Liver (tissue), 9 donors: ENCODE measurements around the gene GALNT1. TPM values are rescaled to one million over a fixed set of nuclear protein-coding genes. Genes with fewer than 3 reads are reported as not detected.
A peak's percentile ranks its signal among the peaks of the same experiment; 100 is the strongest.

Source experiments
- DNase-seq: peaks from one replicate; pipeline ENCODE4 v3.0.0-alpha.2; 2017; ENCODE audit warnings: low spot score
- H3K27ac ChIP-seq, 2 donors: one replicate each; pipeline ENCODE4 v1.7.0; 2013; ENCODE audit warnings: inconsistent platforms in 2 of 2, low read length in 2 of 2, control low read depth in 1 of 2, low read depth in 1 of 2, mild to moderate bottlenecking in 1 of 2
- H3K27me3 ChIP-seq, 4 donors: one replicate each; pipeline versions ENCODE4 v1.6.1 to v1.7.0; 2013; ENCODE audit warnings: low read length in 3 of 4, inconsistent platforms in 1 of 4, mild to moderate bottlenecking in 1 of 4, moderate library complexity in 1 of 4; ENCODE audit not compliant: control insufficient read depth in 4 of 4, insufficient read depth in 4 of 4
- H3K36me3 ChIP-seq, 4 donors: one replicate each; pipeline versions ENCODE4 v1.6.1 to v1.7.0; 2013; ENCODE audit warnings: low read length in 3 of 4, mild to moderate bottlenecking in 3 of 4, low read depth in 1 of 4, moderate library complexity in 1 of 4; ENCODE audit not compliant: control insufficient read depth in 4 of 4, insufficient read depth in 3 of 4
- H3K4me1 ChIP-seq, 4 donors: one replicate each; pipeline versions ENCODE4 v1.6.1 to v1.7.0; 2013; ENCODE audit warnings: low read length in 3 of 4, mild to moderate bottlenecking in 3 of 4, moderate library complexity in 1 of 4; ENCODE audit not compliant: control insufficient read depth in 4 of 4, insufficient read depth in 4 of 4
- H3K4me3 ChIP-seq, 3 donors: one replicate each; pipeline versions ENCODE4 v1.6.1 to v1.7.0; 2013; ENCODE audit warnings: low read length in 3 of 3, control low read depth in 1 of 3, low read depth in 1 of 3, mild to moderate bottlenecking in 1 of 3
- H3K9ac ChIP-seq, 2 donors: one replicate each; pipeline ENCODE4 v1.7.0; 2013; ENCODE audit warnings: low read length in 2 of 2, mild to moderate bottlenecking in 2 of 2, moderate library complexity in 2 of 2, control low read depth in 1 of 2, low read depth in 1 of 2
- H3K9me3 ChIP-seq, 4 donors: one replicate each; pipeline versions ENCODE4 v1.6.1 to v1.7.0; 2013; ENCODE audit warnings: low read length in 3 of 4; ENCODE audit not compliant: control insufficient read depth in 4 of 4
- FOXA2 ChIP-seq: IDR thresholded peaks from 2 replicates; pipeline ENCODE4 v1.6.1; 2016; ENCODE audit warnings: antibody characterized with exemption
- GABPA ChIP-seq, 2 donors: IDR thresholded peaks in 1 of 2; conservative IDR thresholded peaks in 1 of 2; 2 replicates each; pipeline ENCODE4 v1.6.1; 2016; ENCODE audit warnings: antibody characterized with exemption in 2 of 2, mild to moderate bottlenecking in 1 of 2, moderate library complexity in 1 of 2
- JUND ChIP-seq, 2 donors: IDR thresholded peaks; 2 replicates each; pipeline ENCODE4 v1.6.1; 2016; ENCODE audit warnings: antibody characterized with exemption in 2 of 2
- NR2F2 ChIP-seq: IDR thresholded peaks from 2 replicates; pipeline ENCODE4 v1.6.1; 2016; ENCODE audit warnings: antibody characterized with exemption
- RAD21 ChIP-seq, 2 donors: IDR thresholded peaks; 2 replicates each; pipeline ENCODE4 v1.6.1; 2016; ENCODE audit warnings: antibody characterized with exemption in 2 of 2, mild to moderate bottlenecking in 2 of 2
- SP1 ChIP-seq: IDR thresholded peaks from 2 replicates; pipeline ENCODE4 v1.6.1; 2018; ENCODE audit warnings: antibody characterized with exemption, mild to moderate bottlenecking
- TAF1 ChIP-seq: conservative IDR thresholded peaks from 2 replicates; pipeline ENCODE4 v1.6.1; 2016; ENCODE audit warnings: antibody characterized with exemption, mild to moderate bottlenecking
- WGBS: extraction: QIAGEN DNeasy Blood & Tissue Kit; methylation state at CpG from one replicate; pipeline ENCODE4 v1.1.7; 2013; 5-methylcytosine and 5-hydroxymethylcytosine counted together
- polyA plus RNA-seq, 2 donors: library from polyadenylated mRNA; stranded (reverse) in 1 of 2; unstranded in 1 of 2; fragments of 200-250 nt in 1 of 2; fragments of >200 nt in 1 of 2; fragmentation: Nextera tagmentation in 1 of 2; extraction: Ambion mirVana in 1 of 2; gene quantifications; one replicate each; pipeline versions ENCODE4 v1.2.1 to v1.2.3, GENCODE V29; 2013 to 2015
- total RNA-seq, 2 donors: library from RNA; depleted of rRNA; stranded (reverse); fragments of >200 nt; gene quantifications; one replicate each; pipeline ENCODE4 v1.2.3, GENCODE V29; 2014
- TF ChIP-seq, protein P1 (sequence below): IDR thresholded peaks from 2 replicates; pipeline ENCODE4 v1.6.1; 2016; ENCODE audit warnings: antibody characterized with exemption
- TF ChIP-seq, protein P2 (sequence below): fragments of 150-350 bp; IDR thresholded peaks from 2 replicates; pipeline ENCODE4 v1.5.1; 2017; ENCODE audit warnings: improper control_type of control experiment, low read depth, low read length; ENCODE audit not compliant: missing input control
- TF ChIP-seq, protein P3 (sequence below): IDR thresholded peaks from 2 replicates; pipeline ENCODE4 v1.6.1; 2016; ENCODE audit warnings: antibody characterized with exemption, mild to moderate bottlenecking
- TF ChIP-seq, protein P4 (sequence below): IDR thresholded peaks from 2 replicates; pipeline ENCODE4 v1.6.1; 2016; ENCODE audit warnings: antibody characterized with exemption
- donor health status: healthy.
- donor health status: healthy.
- donor health status: healthy.
- donor health status: healthy.
- donor health status: healthy.

Gene GALNT1
- total and polyA plus RNA-seq, 4 donors = 13.9 to 42.2 (median 26.5) TPM

DNA sequence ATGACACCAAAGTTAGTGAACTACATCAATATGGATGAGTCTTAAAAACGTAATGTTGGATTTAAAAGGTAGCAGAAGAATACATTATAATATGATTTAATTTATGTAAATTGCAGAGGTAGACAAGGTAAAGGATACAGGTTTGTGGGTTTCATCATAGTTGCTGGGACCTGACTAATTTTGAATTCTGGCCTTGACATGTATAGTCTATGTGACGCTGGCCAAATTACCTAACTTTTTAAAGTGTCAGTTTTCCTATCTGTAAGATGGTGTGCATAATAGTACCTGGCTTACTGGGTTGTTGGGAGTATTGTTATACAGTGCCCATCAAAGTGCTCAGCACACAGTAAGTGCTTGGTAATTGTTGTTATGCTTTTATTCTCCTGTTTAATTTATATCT, 34.5 kb downstream of the GALNT1 start:
- no peaks in the 10 kb centered on the region for H3K36me3 ChIP-seq
- no peak for DNase-seq
- no peak overlapping the region for H3K4me3 ChIP-seq
- TF ChIP-seq JUND (IDR thresholded peaks at IDR 0.05) (no peak), NR2F2 (no peak), RAD21 (IDR thresholded peaks at IDR 0.05) (no peak), SP1 (no peak), TAF1 (no peak), FOXA2 (no peak)
- TF ChIP-seq, protein P1, sequence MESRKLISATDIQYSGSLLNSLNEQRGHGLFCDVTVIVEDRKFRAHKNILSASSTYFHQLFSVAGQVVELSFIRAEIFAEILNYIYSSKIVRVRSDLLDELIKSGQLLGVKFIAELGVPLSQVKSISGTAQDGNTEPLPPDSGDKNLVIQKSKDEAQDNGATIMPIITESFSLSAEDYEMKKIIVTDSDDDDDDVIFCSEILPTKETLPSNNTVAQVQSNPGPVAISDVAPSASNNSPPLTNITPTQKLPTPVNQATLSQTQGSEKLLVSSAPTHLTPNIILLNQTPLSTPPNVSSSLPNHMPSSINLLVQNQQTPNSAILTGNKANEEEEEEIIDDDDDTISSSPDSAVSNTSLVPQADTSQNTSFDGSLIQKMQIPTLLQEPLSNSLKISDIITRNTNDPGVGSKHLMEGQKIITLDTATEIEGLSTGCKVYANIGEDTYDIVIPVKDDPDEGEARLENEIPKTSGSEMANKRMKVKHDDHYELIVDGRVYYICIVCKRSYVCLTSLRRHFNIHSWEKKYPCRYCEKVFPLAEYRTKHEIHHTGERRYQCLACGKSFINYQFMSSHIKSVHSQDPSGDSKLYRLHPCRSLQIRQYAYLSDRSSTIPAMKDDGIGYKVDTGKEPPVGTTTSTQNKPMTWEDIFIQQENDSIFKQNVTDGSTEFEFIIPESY = no peak
- TF ChIP-seq, protein P2, sequence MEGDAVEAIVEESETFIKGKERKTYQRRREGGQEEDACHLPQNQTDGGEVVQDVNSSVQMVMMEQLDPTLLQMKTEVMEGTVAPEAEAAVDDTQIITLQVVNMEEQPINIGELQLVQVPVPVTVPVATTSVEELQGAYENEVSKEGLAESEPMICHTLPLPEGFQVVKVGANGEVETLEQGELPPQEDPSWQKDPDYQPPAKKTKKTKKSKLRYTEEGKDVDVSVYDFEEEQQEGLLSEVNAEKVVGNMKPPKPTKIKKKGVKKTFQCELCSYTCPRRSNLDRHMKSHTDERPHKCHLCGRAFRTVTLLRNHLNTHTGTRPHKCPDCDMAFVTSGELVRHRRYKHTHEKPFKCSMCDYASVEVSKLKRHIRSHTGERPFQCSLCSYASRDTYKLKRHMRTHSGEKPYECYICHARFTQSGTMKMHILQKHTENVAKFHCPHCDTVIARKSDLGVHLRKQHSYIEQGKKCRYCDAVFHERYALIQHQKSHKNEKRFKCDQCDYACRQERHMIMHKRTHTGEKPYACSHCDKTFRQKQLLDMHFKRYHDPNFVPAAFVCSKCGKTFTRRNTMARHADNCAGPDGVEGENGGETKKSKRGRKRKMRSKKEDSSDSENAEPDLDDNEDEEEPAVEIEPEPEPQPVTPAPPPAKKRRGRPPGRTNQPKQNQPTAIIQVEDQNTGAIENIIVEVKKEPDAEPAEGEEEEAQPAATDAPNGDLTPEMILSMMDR = no peak
- TF ChIP-seq, protein P3, sequence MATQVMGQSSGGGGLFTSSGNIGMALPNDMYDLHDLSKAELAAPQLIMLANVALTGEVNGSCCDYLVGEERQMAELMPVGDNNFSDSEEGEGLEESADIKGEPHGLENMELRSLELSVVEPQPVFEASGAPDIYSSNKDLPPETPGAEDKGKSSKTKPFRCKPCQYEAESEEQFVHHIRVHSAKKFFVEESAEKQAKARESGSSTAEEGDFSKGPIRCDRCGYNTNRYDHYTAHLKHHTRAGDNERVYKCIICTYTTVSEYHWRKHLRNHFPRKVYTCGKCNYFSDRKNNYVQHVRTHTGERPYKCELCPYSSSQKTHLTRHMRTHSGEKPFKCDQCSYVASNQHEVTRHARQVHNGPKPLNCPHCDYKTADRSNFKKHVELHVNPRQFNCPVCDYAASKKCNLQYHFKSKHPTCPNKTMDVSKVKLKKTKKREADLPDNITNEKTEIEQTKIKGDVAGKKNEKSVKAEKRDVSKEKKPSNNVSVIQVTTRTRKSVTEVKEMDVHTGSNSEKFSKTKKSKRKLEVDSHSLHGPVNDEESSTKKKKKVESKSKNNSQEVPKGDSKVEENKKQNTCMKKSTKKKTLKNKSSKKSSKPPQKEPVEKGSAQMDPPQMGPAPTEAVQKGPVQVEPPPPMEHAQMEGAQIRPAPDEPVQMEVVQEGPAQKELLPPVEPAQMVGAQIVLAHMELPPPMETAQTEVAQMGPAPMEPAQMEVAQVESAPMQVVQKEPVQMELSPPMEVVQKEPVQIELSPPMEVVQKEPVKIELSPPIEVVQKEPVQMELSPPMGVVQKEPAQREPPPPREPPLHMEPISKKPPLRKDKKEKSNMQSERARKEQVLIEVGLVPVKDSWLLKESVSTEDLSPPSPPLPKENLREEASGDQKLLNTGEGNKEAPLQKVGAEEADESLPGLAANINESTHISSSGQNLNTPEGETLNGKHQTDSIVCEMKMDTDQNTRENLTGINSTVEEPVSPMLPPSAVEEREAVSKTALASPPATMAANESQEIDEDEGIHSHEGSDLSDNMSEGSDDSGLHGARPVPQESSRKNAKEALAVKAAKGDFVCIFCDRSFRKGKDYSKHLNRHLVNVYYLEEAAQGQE = no peak
- TF ChIP-seq, protein P4, sequence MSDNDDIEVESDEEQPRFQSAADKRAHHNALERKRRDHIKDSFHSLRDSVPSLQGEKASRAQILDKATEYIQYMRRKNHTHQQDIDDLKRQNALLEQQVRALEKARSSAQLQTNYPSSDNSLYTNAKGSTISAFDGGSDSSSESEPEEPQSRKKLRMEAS = no peak
- no peak overlapping the region for H3K27ac ChIP-seq
- no peak overlapping the region for H3K9ac ChIP-seq
- WGBS = 99% methylated on average over 2 of the region's 2 CpGs
- H3K9me3 ChIP-seq = no peaks in the 10 kb centered on the region
- no peaks in the 10 kb centered on the region for H3K4me1 ChIP-seq
- no peaks in the 10 kb centered on the region for H3K27me3 ChIP-seq

DNA sequence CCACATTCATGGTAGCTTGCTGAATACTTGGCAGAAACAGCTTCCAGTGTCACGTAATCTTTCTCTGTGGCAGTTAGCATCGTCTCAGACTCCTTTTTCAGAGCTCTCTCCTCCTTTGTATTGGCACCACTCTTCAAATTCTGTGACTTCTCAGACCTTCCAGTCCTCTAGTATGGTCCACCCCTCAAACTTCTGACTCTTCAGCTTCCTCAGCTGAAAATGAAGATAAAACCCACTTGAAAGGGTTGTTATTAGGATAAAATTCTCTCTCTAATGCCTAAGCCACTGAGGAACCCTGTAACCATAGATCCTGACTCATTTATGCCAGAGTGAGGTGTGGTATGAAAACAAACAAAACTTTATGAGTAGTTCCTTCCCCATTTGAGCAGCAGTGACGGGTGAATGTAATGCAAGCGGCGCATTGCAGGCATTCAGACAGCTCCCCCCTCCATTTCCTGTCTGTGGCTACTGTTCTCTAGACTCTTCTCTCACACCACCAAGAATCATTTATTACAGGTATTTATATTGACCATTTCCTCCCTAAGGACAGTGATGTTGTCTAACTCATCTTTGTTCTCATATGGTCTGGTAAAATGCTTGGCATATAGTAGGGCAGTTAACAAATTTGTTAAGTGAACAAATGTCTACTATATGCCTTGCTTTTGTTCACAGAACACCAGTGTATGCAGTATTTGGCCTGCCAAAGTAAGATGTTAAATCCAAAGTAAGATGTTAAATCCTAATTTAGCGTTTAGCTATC, 35.3 kb downstream of the GALNT1 start:
- Histone ChIP-seq H3K9ac (no peak overlapping the region), H3K36me3 (no peaks in the 10 kb centered on the region), H3K4me1 (no peaks in the 10 kb centered on the region), H3K27ac (no peak overlapping the region), H3K4me3 (no peak overlapping the region), H3K9me3 (no peaks in the 10 kb centered on the region), H3K27me3 (no peaks in the 10 kb centered on the region)
- no peak for DNase-seq
- TF ChIP-seq GABPA (IDR thresholded peaks at IDR 0.05 in 1 of 2, conservative IDR thresholded peaks at IDR 0.05 in 1 of 2) = no peak
- TF ChIP-seq JUND (IDR thresholded peaks at IDR 0.05) = peak in 1 of 2 donors; percentile 22
- 65% methylated on average over 6 of the region's 6 CpGs for WGBS
